Caco-2 (cell line): ENCODE results near the gene ZKSCAN3. TPM values are rescaled to one million over a fixed set of nuclear protein-coding genes. Genes with fewer than 3 reads are reported as not detected.

Experiments used
- BruUV-seq: library from RNA; stranded (reverse); fragments of 400-500 nt; replicated peaks from 2 replicates; lab custom pipeline; 2021; lab: Mats Ljungman, UMichigan
- CTCF ChIA-PET: fragments of 300-600 bp; sonication (Branson Sonifier 250); formaldehyde crosslinking; loops from one replicate; lab custom pipeline; 2022; ENCODE audit warnings: antibody characterized with exemption; lab: Charles Lee
- POLR2A ChIA-PET: fragments of 300-600 bp; sonication (Branson Sonifier 250); formaldehyde crosslinking; loops from one replicate; lab custom pipeline; 2022; ENCODE audit warnings: antibody characterized with exemption; lab: Charles Lee
- DNase-seq, 2 experiments: peaks; one replicate each; pipeline versions ENCODE4 v3.0.0 to v3.0.0-alpha.2; 2020 to 2022
- H3K27me3 ChIP-seq: replicated peaks from 2 replicates; pipeline ENCODE4 v1.6.0; 2011; ENCODE audit warnings: low read length; ENCODE audit not compliant: control insufficient read depth, insufficient read depth
- H3K36me3 ChIP-seq: 2 replicates; pipeline ENCODE4 v1.5.1; 2011; ENCODE audit warnings: low read length; ENCODE audit not compliant: control insufficient read depth, insufficient read depth
- H3K4me1 ChIP-seq: fragments of 250-450 bp; sonication (Bioruptor Pico); 2 replicates; pipeline ENCODE4 v1.5.1; 2020; ENCODE audit warnings: mild to moderate bottlenecking
- H3K4me3 ChIP-seq: 2 replicates; pipeline ENCODE4 v1.5.1; 2011; ENCODE audit warnings: low read depth, mild to moderate bottlenecking, control low read depth, low read length
- H3K9me3 ChIP-seq: fragments of 250-450 bp; sonication (Bioruptor Pico); 2 replicates; pipeline ENCODE4 v1.5.1; 2020; ENCODE audit warnings: mild to moderate bottlenecking, moderate library complexity
- H3K27ac Mint-ChIP-seq: one replicate; pipeline ENCODE4 v1.8.0; 2022; ENCODE audit warnings: mixed read lengths; ENCODE audit not compliant: unreplicated experiment
- H3K27me3 Mint-ChIP-seq: one replicate; pipeline ENCODE4 v1.8.0; 2022; ENCODE audit warnings: mixed read lengths; ENCODE audit not compliant: insufficient read depth, unreplicated experiment
- H3K36me3 Mint-ChIP-seq: one replicate; pipeline ENCODE4 v1.8.0; 2022; ENCODE audit warnings: mild to moderate bottlenecking, mixed read lengths; ENCODE audit not compliant: insufficient read depth, unreplicated experiment
- H3K4me1 Mint-ChIP-seq: one replicate; pipeline ENCODE4 v1.8.0; 2022; ENCODE audit warnings: low read depth, mixed read lengths; ENCODE audit not compliant: unreplicated experiment
- H3K4me3 Mint-ChIP-seq: one replicate; pipeline ENCODE4 v1.8.0; 2022; ENCODE audit warnings: mild to moderate bottlenecking, moderate library complexity, mixed read lengths; ENCODE audit not compliant: unreplicated experiment
- H3K9me3 Mint-ChIP-seq: one replicate; pipeline ENCODE4 v1.8.0; 2022; ENCODE audit warnings: mixed read lengths; ENCODE audit not compliant: unreplicated experiment
- intact Hi-C: fragments of 100-400 bp; cut with micrococcal nuclease; formaldehyde crosslinking; loops from one replicate; pipeline ENCODE4 v1.10.0; 2022; ENCODE audit not compliant: unreplicated experiment
- total RNA-seq: library from RNA; stranded (reverse); gene quantifications from 2 replicates; pipeline ENCODE4 v1.2.3, GENCODE V29; 2022
- TF ChIP-seq, protein P1 (sequence below), 2 experiments: fragments of 200-600 bp in 1 of 2; IDR thresholded peaks; 1 replicate in 1 of 2; 2 replicates in 1 of 2; pipeline versions ENCODE4 v1.5.1 to v1.8.0; 2011 to 2022; ENCODE audit warnings: antibody characterized with exemption in 1 of 2, control low read depth in 1 of 2, inconsistent platforms in 1 of 2, low read depth in 1 of 2, low read length in 1 of 2, mild to moderate bottlenecking in 1 of 2, moderate library complexity in 1 of 2; ENCODE audit not compliant: insufficient read depth in 1 of 2, severe bottlenecking in 1 of 2, unreplicated experiment in 1 of 2

Gene ZKSCAN3
- total RNA-seq, 1 experiment from 2014 or later: 4.3 TPM

DNA sequence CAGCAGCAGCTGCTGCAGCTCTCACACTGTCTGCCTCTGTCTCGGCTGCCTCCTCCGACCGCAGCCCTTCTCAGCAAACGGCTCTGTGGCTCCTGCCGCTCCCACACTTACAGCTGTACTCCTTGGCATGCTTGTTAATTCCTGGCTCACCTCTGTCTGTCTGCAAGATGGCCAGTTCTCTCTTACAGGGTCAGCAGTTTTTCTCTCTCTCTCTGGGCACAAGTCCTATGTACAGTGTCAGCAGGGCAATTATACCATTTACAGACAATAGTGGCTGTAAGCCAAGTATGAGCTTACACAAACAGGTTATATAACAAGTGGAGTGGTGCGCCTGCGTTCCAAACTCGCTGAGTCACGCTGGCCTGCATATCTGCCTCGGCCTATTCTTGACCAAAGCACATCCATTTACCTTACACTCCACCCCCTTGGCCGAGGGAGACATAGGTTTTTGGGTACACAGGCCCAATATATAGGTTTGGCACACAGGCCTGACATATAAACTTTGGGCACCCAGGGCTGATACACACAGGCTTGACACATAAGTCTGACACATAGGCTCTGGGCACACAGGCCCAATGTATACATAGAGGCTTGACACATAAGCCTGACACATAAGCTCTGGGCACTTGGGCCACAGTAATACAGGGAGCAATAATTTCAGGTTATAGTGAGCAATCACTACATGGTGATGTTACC lies 4.4 kb downstream of the ZKSCAN3 start:
- Histone ChIP-seq H3K9me3 (no peaks in the 10 kb centered on the region), H3K4me3 (no peak overlapping the region), H3K27me3 (no peaks in the 10 kb centered on the region), H3K36me3 (no peaks in the 10 kb centered on the region), H3K4me1 (0 out of 2 replicates have a peak, but pooled peaks cover 21% of the 10 kb centered on the region)
- TF ChIP-seq, protein P1, sequence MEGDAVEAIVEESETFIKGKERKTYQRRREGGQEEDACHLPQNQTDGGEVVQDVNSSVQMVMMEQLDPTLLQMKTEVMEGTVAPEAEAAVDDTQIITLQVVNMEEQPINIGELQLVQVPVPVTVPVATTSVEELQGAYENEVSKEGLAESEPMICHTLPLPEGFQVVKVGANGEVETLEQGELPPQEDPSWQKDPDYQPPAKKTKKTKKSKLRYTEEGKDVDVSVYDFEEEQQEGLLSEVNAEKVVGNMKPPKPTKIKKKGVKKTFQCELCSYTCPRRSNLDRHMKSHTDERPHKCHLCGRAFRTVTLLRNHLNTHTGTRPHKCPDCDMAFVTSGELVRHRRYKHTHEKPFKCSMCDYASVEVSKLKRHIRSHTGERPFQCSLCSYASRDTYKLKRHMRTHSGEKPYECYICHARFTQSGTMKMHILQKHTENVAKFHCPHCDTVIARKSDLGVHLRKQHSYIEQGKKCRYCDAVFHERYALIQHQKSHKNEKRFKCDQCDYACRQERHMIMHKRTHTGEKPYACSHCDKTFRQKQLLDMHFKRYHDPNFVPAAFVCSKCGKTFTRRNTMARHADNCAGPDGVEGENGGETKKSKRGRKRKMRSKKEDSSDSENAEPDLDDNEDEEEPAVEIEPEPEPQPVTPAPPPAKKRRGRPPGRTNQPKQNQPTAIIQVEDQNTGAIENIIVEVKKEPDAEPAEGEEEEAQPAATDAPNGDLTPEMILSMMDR (IDR thresholded peaks at IDR 0.05; ENCODE audit: insufficient read depth in 1 of 2, low read depth in 1 of 2, low read length in 1 of 2, severe bottlenecking in 1 of 2, unreplicated experiment in 1 of 2): no peak
- peaks cover 11% of the 10 kb centered on the region for H3K4me1 Mint-ChIP-seq
- POLR2A ChIA-PET: no interaction called here
- no TSS peak for BruUV-seq
- no peaks in the 10 kb centered on the region for H3K9me3 Mint-ChIP-seq
- H3K27me3 Mint-ChIP-seq: no peaks in the 10 kb centered on the region
- DNase-seq: no peak
- H3K36me3 Mint-ChIP-seq: peaks cover 5% of the 10 kb centered on the region
- intact Hi-C loops: no loop called here
- H3K4me3 Mint-ChIP-seq: no peak overlapping the region
- CTCF ChIA-PET: no interaction called here
- no peak overlapping the region for H3K27ac Mint-ChIP-seq

DNA sequence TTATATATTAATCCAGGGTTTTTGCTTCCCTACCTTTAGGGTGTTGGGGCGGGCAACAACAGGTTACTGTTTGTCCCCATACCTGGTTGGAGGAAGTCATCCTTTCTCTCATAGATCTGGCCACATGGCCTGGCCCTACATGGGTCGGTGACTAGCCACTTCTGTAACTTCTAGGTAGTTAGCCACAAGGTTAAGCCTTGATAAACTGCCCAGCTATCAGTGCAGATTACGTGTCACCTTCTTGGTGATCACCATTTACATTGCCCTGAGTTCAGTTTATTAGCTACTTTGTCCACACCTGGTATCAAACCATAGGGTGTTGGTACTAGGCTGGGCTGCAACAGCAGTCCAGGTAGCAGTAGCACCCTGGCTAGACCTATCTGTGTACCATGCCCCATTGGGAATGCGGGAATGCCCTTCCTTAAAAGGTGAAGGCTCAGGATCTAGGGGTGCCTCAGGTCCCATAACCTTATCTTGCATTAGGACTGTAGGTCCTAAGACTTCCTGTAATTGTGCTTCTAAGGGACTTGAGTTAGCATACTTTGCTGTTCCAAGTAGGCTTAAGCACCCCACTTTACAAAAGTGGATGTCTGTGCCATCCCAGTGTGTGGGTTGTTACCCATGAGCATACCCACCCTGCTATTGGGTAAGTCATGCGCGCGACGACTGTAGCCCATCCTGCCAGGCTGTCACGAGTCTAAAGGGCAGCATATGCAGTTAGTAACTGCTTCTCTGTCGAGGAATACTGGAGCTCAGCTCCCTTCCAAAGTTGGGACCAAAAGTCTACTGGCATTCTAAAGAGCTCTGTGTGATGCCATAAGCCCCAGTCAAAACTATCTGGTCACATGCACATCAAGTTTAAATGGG lies 5.2 kb downstream of the ZKSCAN3 start:
- H3K27me3 Mint-ChIP-seq: no peaks in the 10 kb centered on the region
- Histone ChIP-seq H3K4me3 (no peak overlapping the region; the same call in 1 of the 2 replicates), H3K9me3 (no peaks in the 10 kb centered on the region), H3K4me1 (0 out of 2 replicates have a peak, but pooled peaks cover 21% of the 10 kb centered on the region), H3K27me3 (no peaks in the 10 kb centered on the region), H3K36me3 (no peaks in the 10 kb centered on the region)
- ChIA-PET POLR2A (interaction anchor here (0.6 to 1.3 kb wide), 4 partner anchors 20 to 517 kb away, joined by 3 to 11 read pairs (median 6); partner anchors contain the start of genes ZKSCAN8 and ZSCAN31), CTCF (interaction anchor here (1.0 to 2.4 kb wide), 5 partner anchors 19 to 250 kb away, joined by 5 to 16 read pairs (median 14); partner anchors contain the start of genes PGBD1, ZKSCAN4 and ZSCAN31)
- H3K4me1 Mint-ChIP-seq: peaks cover 6% of the 10 kb centered on the region
- peak overlapping the region; percentile 71 for H3K4me3 Mint-ChIP-seq
- H3K9me3 Mint-ChIP-seq: no peaks in the 10 kb centered on the region
- peaks cover 1% of the 10 kb centered on the region for H3K36me3 Mint-ChIP-seq
- intact Hi-C loops: no loop called here
- no peak for DNase-seq
- BruUV-seq: no TSS peak
- H3K27ac Mint-ChIP-seq: no peak overlapping the region
- TF ChIP-seq, protein P1 (IDR thresholded peaks at IDR 0.05; ENCODE audit: insufficient read depth in 1 of 2, low read depth in 1 of 2, low read length in 1 of 2, severe bottlenecking in 1 of 2, unreplicated experiment in 1 of 2): no peak
